ENCODE measurements around the gene RPS6KB2.

GRCh38 chr11:67441098-67441563, 12.8 kb downstream of the RPS6KB2 start:
- TF ChIP-seq CTCF (conservative IDR thresholded peaks at IDR 0.05 in 1 of 2, IDR thresholded peaks at IDR 0.05 in 1 of 2; ENCODE audit: extremely low read depth in 1 of 2, insufficient read depth in 1 of 2, low read depth in 1 of 2, low read length in 2 of 2) (no peak), EZH2 (IDR thresholded peaks at IDR 0.05; ENCODE audit: borderline replicate concordance, low read length) (no peak)

All from mammary epithelial cell (primary cell).